HCT116 (cell line): ENCODE results near the gene TSPAN11. TPM values are rescaled to one million over a fixed set of nuclear protein-coding genes. Genes with fewer than 3 reads are reported as not detected.

Source experiments
- ATAC-seq: fragments of 200-7000 bp; cut with Tn5 transposase; 2 replicates; pipeline ENCODE4 v1.9.1; 2020; ENCODE audit warnings: mild to moderate bottlenecking, moderate library complexity
- BruUV-seq: library from RNA; stranded (reverse); fragments of 400-500 nt; replicated peaks from 2 replicates; lab custom pipeline; 2021; lab: Mats Ljungman, UMichigan
- CTCF ChIA-PET: fragments of 300-600 bp; sonication (Branson Sonifier 250); formaldehyde crosslinking; loops from one replicate; lab custom pipeline; 2021; ENCODE audit warnings: antibody characterized with exemption; lab: Charles Lee
- POLR2A ChIA-PET: fragments of 300-600, 350-600 bp; sonication (Branson Sonifier 250); formaldehyde crosslinking; loops from one replicate; lab custom pipeline; 2021; ENCODE audit warnings: antibody characterized with exemption; lab: Charles Lee
- RAD21 ChIA-PET, 2 experiments: fragments of 300-600 bp; sonication (Branson Sonifier 250); formaldehyde crosslinking; loops; one replicate each; lab custom pipeline; 2023; ENCODE audit warnings: low total read pairs in 2 of 2; ENCODE audit not compliant: uncharacterized antibody in 2 of 2, unreplicated experiment in 2 of 2, low non-redundant PET in 1 of 2; lab: Charles Lee
- DNase-seq: peaks from one replicate; pipeline ENCODE4 v3.0.0-alpha.2; 2010; ENCODE audit warnings: low read depth, low spot score
- H2AFZ ChIP-seq: fragments of 200-600 bp; shearing (Covaris generic), sonication (generic); 2 replicates; pipeline ENCODE4 v1.6.1; 2017; ENCODE audit warnings: low read depth, mixed run types, mixed read lengths, antibody characterized with exemption, low read length; ENCODE audit not compliant: poor library complexity, severe bottlenecking
- H3K27ac ChIP-seq: 2 replicates; pipeline ENCODE4 v1.5.1; 2012; ENCODE audit warnings: low read depth, low read length
- H3K27me3 ChIP-seq: fragments of 200-600 bp; sonication (generic); 2 replicates; pipeline ENCODE4 v1.6.1; 2016; ENCODE audit warnings: mixed run types, low read length, mixed read lengths; ENCODE audit not compliant: insufficient read depth
- H3K36me3 ChIP-seq, 2 experiments: fragments of 200-500 bp in 1 of 2; fragments of 200-600 bp in 1 of 2; sonication (Bioruptor generic) in 1 of 2; sonication (generic) in 1 of 2; 2 replicates each; pipeline versions ENCODE4 v1.5.1 to v1.6.1; 2014 to 2016; ENCODE audit warnings: low read length in 2 of 2, inconsistent platforms in 1 of 2, mixed read lengths in 1 of 2, mixed run types in 1 of 2; ENCODE audit not compliant: insufficient read depth in 2 of 2, control insufficient read depth in 1 of 2
- H3K4me1 ChIP-seq, 2 experiments: fragments of 200-600 bp in 1 of 2; sonication (generic) in 1 of 2; 2 replicates each; pipeline versions ENCODE4 v1.5.1 to v1.6.1; 2012 to 2017; ENCODE audit warnings: low read length in 2 of 2, inconsistent platforms in 1 of 2, mild to moderate bottlenecking in 1 of 2, mixed read lengths in 1 of 2, mixed run types in 1 of 2, moderate library complexity in 1 of 2; ENCODE audit not compliant: insufficient read depth in 2 of 2, control insufficient read depth in 1 of 2
- H3K4me2 ChIP-seq: fragments of 200-600 bp; sonication (generic); 2 replicates; pipeline ENCODE4 v1.6.1; 2017; ENCODE audit warnings: mixed run types, low read length, mixed read lengths
- H3K4me3 ChIP-seq, 2 experiments: fragments of 200-600 bp in 1 of 2; sonication (generic) in 1 of 2; replicated peaks in 1 of 2; 2 replicates each; pipeline ENCODE4 v1.5.1; 2011 to 2016; ENCODE audit warnings: low read length in 2 of 2, control low read depth in 1 of 2, low read depth in 1 of 2, mild to moderate bottlenecking in 1 of 2, mixed read lengths in 1 of 2, mixed run types in 1 of 2
- H3K79me2 ChIP-seq: fragments of 200-600 bp; sonication (generic); 2 replicates; pipeline ENCODE4 v1.6.1; 2017; ENCODE audit warnings: mild to moderate bottlenecking, mixed run types, low read length, moderate library complexity, mixed read lengths; ENCODE audit not compliant: insufficient read depth
- H3K9ac ChIP-seq: fragments of 200-600 bp; sonication (generic); 2 replicates; pipeline ENCODE4 v1.6.1; 2016; ENCODE audit warnings: low read length, mixed read lengths
- H3K9me2 ChIP-seq: fragments of 200-600 bp; sonication (generic), shearing (Covaris generic); 2 replicates; pipeline ENCODE4 v1.6.1; 2017; ENCODE audit warnings: mixed run types, mild to moderate bottlenecking, moderate library complexity; ENCODE audit not compliant: insufficient read depth
- H3K9me3 ChIP-seq, 2 experiments: fragments of 200-500 bp in 1 of 2; fragments of 200-600 bp in 1 of 2; sonication (Bioruptor generic) in 1 of 2; sonication (generic) in 1 of 2; 2 replicates each; pipeline ENCODE4 v1.6.1; 2014 to 2017; ENCODE audit warnings: low read length in 2 of 2, mixed read lengths in 2 of 2, inconsistent platforms in 1 of 2, low read depth in 1 of 2, mild to moderate bottlenecking in 1 of 2, mixed run types in 1 of 2, moderate library complexity in 1 of 2; ENCODE audit not compliant: control insufficient read depth in 1 of 2, insufficient read depth in 1 of 2
- H4K20me1 ChIP-seq: fragments of 200-600 bp; sonication (generic), shearing (Covaris generic); 2 replicates; pipeline ENCODE4 v1.6.1; 2017; ENCODE audit warnings: mixed run types, mild to moderate bottlenecking, moderate library complexity; ENCODE audit not compliant: insufficient read depth
- CEBPB ChIP-seq: IDR thresholded peaks from 2 replicates; pipeline ENCODE4 v1.6.1; 2012; ENCODE audit warnings: low read depth
- ELF1 ChIP-seq: IDR thresholded peaks from 2 replicates; pipeline ENCODE4 v1.6.1; 2012; ENCODE audit warnings: low read depth, borderline replicate concordance
- EZH2 ChIP-seq: fragments of 200-600 bp; sonication (generic); IDR thresholded peaks from 2 replicates; pipeline ENCODE4 v1.6.1; 2017; ENCODE audit warnings: antibody characterized with exemption, mixed run types
- EZH2phosphoT487 ChIP-seq: fragments of 200-600 bp; IDR thresholded peaks from 2 replicates; pipeline ENCODE4 v1.6.1; 2018; ENCODE audit warnings: antibody characterized with exemption, borderline replicate concordance
- FOSL1 ChIP-seq: IDR thresholded peaks from 2 replicates; pipeline ENCODE4 v1.6.1; 2012; ENCODE audit warnings: low read depth
- JUND ChIP-seq: IDR thresholded peaks from 2 replicates; pipeline ENCODE4 v1.6.1; 2012
- POLR2A ChIP-seq: IDR thresholded peaks from 2 replicates; pipeline ENCODE4 v1.7.0; 2011; ENCODE audit warnings: borderline replicate concordance; ENCODE audit not compliant: insufficient read depth, insufficient read length; ENCODE audit errors: extremely low read depth
- POLR2AphosphoS5 ChIP-seq: IDR thresholded peaks from 2 replicates; pipeline ENCODE4 v1.6.1; 2011; ENCODE audit warnings: mild to moderate bottlenecking, low read depth, low read length, moderate library complexity
- RAD21 ChIP-seq: IDR thresholded peaks from 2 replicates; pipeline ENCODE4 v1.6.1; 2012; ENCODE audit warnings: low read depth, mild to moderate bottlenecking
- SIN3A ChIP-seq: IDR thresholded peaks from 2 replicates; pipeline ENCODE4 v1.6.1; 2012; ENCODE audit warnings: low read depth
- SRF ChIP-seq: IDR thresholded peaks from 2 replicates; pipeline ENCODE4 v1.6.1; 2012; ENCODE audit warnings: low read depth
- TCF7L2 ChIP-seq: IDR thresholded peaks from 2 replicates; pipeline ENCODE4 v1.7.0; 2011; ENCODE audit warnings: borderline replicate concordance, inconsistent platforms; ENCODE audit not compliant: insufficient read depth, insufficient read length; ENCODE audit errors: extremely low read depth
- YY1 ChIP-seq: IDR thresholded peaks from 2 replicates; pipeline ENCODE4 v1.6.1; 2011; ENCODE audit warnings: low read length, low read depth, moderate library complexity, mild to moderate bottlenecking; ENCODE audit not compliant: insufficient replicate concordance; ENCODE audit errors: extremely low read depth
- ZFX ChIP-seq: fragments of 450-650 bp; IDR thresholded peaks from 2 replicates; pipeline ENCODE4 v1.6.1; 2017
- ZNF274 ChIP-seq: fragments of 200-500 bp; sonication (Bioruptor generic); IDR thresholded peaks from 2 replicates; pipeline ENCODE4 v1.6.1; 2014; ENCODE audit warnings: mild to moderate bottlenecking, low read depth, low read length, inconsistent platforms
- intact Hi-C: fragments of 100-400 bp; cut with micrococcal nuclease; formaldehyde crosslinking; loops from 2 replicates; pipeline ENCODE4 v1.10.0; 2022
- total RNA-seq: library from RNA; stranded (reverse); gene quantifications from one replicate; pipeline ENCODE4 v1.2.1, GENCODE V29; 2021; ENCODE audit not compliant: unreplicated experiment
- TF ChIP-seq, protein P1 (sequence below): IDR thresholded peaks from 2 replicates; pipeline ENCODE4 v1.6.1; 2012
- TF ChIP-seq, protein P2 (sequence below): IDR thresholded peaks from 2 replicates; pipeline ENCODE4 v1.6.1; 2011; ENCODE audit warnings: mild to moderate bottlenecking, low read length, moderate library complexity; ENCODE audit not compliant: insufficient replicate concordance; ENCODE audit errors: extremely low read depth
- TF ChIP-seq, protein P3 (sequence below): IDR thresholded peaks from 2 replicates; pipeline ENCODE4 v1.6.1; 2012; ENCODE audit warnings: low read depth
- TF ChIP-seq, protein P4 (sequence below), 3 experiments: fragments of 200-600 bp in 1 of 3; sonication (generic) in 1 of 3; IDR thresholded peaks in 2 of 3; conservative IDR thresholded peaks in 1 of 3; 2 replicates each; pipeline ENCODE4 v1.5.1; 2012 to 2017; ENCODE audit warnings: low read depth in 2 of 3, low read length in 2 of 3, antibody characterized with exemption in 1 of 3, borderline replicate concordance in 1 of 3, control low read depth in 1 of 3, mild to moderate bottlenecking in 1 of 3, mixed read lengths in 1 of 3, mixed run types in 1 of 3, moderate library complexity in 1 of 3; ENCODE audit not compliant: insufficient read depth in 1 of 3

TSPAN11 gene
- total RNA-seq, 1 experiment from 2014 or later: not detected

DNA sequence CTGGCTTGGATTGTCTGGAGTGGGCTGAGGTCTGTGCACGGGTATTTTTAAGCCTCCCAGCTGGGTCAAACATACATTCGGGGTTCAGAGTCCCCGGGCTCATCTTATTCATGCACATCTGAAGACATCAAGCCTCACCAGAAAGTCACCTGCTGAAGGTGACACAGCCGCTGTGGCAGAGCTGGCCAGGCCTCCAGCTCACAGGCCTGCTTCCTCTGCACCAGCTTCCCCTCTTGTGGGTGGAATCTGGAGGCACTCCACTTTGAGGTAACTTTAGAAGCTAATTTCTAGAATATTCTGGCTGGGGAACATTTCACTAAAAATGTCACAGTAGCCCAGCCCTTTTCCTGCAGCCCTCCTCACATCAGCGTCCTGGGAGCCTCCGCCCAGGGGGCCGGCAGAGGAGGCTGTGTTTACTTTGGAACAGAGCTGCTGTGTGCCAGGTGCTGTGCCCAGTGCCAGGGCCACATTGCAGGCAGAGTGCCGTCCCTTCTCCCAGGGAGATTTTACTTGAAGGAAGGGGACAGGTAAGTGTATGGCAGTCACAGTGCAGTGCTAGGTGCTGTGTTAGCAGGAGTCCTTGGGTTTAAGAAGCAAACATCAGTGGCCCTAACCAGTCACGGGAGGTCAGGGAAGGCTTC, 62.2 kb downstream of the TSPAN11 start:
- no peak for ATAC-seq
- Histone ChIP-seq H3K4me3 (no peak overlapping the region), H3K27me3 (no peaks in the 10 kb centered on the region), H3K27ac (no peak overlapping the region), H2AFZ (no peak overlapping the region), H3K36me3 (no peaks in the 10 kb centered on the region), H3K4me1 (peaks cover 0 to 4% of the 10 kb centered on the region in 2 experiments; a peak in 2 of 4 replicates), H3K79me2 (no peaks in the 10 kb centered on the region), H3K9ac (no peak overlapping the region), H3K9me3 (no peaks in the 10 kb centered on the region), H3K9me2 (no peaks in the 10 kb centered on the region), H4K20me1 (no peaks in the 10 kb centered on the region), H3K4me2 (no peak overlapping the region)
- ChIA-PET CTCF (interaction anchor here (1.5 to 3.2 kb wide), 2 partner anchors 137 to 142 kb away, joined by 5 to 21 read pairs; no protein-coding TSS in a partner anchor), RAD21 (interaction anchor here in 1 of 2 experiments (0.7 kb wide), 1 partner anchor 137 kb away, joined by 3 read pairs; no protein-coding TSS in a partner anchor), POLR2A (no interaction called here)
- intact Hi-C loops: loop anchor here (10.0 kb wide), 1 partner anchor 1474 kb away; no protein-coding TSS in a partner anchor
- TF ChIP-seq, protein P1, sequence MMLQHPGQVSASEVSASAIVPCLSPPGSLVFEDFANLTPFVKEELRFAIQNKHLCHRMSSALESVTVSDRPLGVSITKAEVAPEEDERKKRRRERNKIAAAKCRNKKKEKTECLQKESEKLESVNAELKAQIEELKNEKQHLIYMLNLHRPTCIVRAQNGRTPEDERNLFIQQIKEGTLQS: no peak
- no peak for TF ChIP-seq RAD21
- TF ChIP-seq, protein P2, sequence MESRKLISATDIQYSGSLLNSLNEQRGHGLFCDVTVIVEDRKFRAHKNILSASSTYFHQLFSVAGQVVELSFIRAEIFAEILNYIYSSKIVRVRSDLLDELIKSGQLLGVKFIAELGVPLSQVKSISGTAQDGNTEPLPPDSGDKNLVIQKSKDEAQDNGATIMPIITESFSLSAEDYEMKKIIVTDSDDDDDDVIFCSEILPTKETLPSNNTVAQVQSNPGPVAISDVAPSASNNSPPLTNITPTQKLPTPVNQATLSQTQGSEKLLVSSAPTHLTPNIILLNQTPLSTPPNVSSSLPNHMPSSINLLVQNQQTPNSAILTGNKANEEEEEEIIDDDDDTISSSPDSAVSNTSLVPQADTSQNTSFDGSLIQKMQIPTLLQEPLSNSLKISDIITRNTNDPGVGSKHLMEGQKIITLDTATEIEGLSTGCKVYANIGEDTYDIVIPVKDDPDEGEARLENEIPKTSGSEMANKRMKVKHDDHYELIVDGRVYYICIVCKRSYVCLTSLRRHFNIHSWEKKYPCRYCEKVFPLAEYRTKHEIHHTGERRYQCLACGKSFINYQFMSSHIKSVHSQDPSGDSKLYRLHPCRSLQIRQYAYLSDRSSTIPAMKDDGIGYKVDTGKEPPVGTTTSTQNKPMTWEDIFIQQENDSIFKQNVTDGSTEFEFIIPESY: no peak
- TF ChIP-seq SRF: no peak
- TF ChIP-seq POLR2AphosphoS5: no peak
- no peak for TF ChIP-seq ELF1
- no peak for TF ChIP-seq FOSL1
- no peak for TF ChIP-seq TCF7L2
- TF ChIP-seq SIN3A: no peak
- no peak for TF ChIP-seq POLR2A
- no peak for TF ChIP-seq EZH2
- TF ChIP-seq YY1: no peak
- no peak for TF ChIP-seq CEBPB
- TF ChIP-seq ZNF274: no peak
- TF ChIP-seq, protein P3, sequence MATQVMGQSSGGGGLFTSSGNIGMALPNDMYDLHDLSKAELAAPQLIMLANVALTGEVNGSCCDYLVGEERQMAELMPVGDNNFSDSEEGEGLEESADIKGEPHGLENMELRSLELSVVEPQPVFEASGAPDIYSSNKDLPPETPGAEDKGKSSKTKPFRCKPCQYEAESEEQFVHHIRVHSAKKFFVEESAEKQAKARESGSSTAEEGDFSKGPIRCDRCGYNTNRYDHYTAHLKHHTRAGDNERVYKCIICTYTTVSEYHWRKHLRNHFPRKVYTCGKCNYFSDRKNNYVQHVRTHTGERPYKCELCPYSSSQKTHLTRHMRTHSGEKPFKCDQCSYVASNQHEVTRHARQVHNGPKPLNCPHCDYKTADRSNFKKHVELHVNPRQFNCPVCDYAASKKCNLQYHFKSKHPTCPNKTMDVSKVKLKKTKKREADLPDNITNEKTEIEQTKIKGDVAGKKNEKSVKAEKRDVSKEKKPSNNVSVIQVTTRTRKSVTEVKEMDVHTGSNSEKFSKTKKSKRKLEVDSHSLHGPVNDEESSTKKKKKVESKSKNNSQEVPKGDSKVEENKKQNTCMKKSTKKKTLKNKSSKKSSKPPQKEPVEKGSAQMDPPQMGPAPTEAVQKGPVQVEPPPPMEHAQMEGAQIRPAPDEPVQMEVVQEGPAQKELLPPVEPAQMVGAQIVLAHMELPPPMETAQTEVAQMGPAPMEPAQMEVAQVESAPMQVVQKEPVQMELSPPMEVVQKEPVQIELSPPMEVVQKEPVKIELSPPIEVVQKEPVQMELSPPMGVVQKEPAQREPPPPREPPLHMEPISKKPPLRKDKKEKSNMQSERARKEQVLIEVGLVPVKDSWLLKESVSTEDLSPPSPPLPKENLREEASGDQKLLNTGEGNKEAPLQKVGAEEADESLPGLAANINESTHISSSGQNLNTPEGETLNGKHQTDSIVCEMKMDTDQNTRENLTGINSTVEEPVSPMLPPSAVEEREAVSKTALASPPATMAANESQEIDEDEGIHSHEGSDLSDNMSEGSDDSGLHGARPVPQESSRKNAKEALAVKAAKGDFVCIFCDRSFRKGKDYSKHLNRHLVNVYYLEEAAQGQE: no peak
- no peak for TF ChIP-seq JUND
- TF ChIP-seq, protein P4, sequence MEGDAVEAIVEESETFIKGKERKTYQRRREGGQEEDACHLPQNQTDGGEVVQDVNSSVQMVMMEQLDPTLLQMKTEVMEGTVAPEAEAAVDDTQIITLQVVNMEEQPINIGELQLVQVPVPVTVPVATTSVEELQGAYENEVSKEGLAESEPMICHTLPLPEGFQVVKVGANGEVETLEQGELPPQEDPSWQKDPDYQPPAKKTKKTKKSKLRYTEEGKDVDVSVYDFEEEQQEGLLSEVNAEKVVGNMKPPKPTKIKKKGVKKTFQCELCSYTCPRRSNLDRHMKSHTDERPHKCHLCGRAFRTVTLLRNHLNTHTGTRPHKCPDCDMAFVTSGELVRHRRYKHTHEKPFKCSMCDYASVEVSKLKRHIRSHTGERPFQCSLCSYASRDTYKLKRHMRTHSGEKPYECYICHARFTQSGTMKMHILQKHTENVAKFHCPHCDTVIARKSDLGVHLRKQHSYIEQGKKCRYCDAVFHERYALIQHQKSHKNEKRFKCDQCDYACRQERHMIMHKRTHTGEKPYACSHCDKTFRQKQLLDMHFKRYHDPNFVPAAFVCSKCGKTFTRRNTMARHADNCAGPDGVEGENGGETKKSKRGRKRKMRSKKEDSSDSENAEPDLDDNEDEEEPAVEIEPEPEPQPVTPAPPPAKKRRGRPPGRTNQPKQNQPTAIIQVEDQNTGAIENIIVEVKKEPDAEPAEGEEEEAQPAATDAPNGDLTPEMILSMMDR (IDR thresholded peaks at IDR 0.05 in 2 of 3, conservative IDR thresholded peaks at IDR 0.05 in 1 of 3; ENCODE audit: borderline replicate concordance in 1 of 3, insufficient read depth in 1 of 3, low read depth in 2 of 3, low read length in 2 of 3): no peak
- no peak for TF ChIP-seq EZH2phosphoT487
- no peak for TF ChIP-seq ZFX
- DNase-seq: no peak
- no TSS peak for BruUV-seq
